ENCODE measurements around the gene NOC2L.

Gene NOC2L

DNA sequence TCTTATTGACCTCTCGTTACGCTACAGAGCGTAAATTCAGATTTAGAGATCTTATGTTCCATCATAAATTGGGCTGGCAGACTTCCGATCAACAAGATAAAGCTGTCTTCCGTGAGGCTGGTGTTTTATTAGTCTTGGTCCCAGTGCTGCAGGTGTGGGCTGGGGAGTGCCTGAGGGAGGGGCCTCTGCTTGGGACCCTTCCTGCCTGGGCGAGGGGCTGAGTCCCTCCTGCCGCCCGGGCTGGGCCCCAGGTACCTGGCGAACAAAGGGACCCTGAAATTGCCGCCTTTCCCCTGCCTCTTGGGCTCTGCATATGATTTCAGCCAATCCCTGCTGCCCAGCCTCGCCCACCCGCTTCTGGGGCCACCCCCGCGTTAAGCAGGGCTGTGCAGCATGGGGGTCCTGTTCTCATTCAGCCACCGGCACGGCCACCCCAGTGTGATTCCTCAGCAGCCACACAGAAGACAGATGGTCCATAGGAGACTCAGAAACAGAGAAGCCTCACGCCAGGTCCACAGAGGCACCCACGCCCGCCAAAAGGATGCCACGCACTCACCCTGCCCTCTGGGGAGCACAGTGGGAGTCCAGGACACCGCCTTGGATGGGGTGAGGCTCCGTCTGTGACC lies 41.5 kb downstream of the NOC2L start:
- H3K27ac ChIP-seq (ENCODE audit: low read length) = no peak overlapping the region
- no peaks in the 10 kb centered on the region for H3K9me3 ChIP-seq (ENCODE audit: control insufficient read depth in 2 of 2, low read length in 2 of 2)
- peaks cover 34% of the 10 kb centered on the region for H3K4me1 ChIP-seq (ENCODE audit: control insufficient read depth, insufficient read depth, low read length)
- H3K4me3 ChIP-seq (ENCODE audit: low read length in 2 of 2) = no peak overlapping the region
- H3K36me3 ChIP-seq (ENCODE audit: control insufficient read depth in 2 of 2, insufficient read depth in 2 of 2, low read length in 2 of 2) = no peaks in the 10 kb centered on the region
- H3K9ac ChIP-seq (ENCODE audit: low read length in 2 of 2) = no peak overlapping the region
- peaks cover 29 to 45% of the 10 kb centered on the region in 2 donors for H3K27me3 ChIP-seq (ENCODE audit: control insufficient read depth in 1 of 2, insufficient read depth in 2 of 2, low read length in 2 of 2)

DNA sequence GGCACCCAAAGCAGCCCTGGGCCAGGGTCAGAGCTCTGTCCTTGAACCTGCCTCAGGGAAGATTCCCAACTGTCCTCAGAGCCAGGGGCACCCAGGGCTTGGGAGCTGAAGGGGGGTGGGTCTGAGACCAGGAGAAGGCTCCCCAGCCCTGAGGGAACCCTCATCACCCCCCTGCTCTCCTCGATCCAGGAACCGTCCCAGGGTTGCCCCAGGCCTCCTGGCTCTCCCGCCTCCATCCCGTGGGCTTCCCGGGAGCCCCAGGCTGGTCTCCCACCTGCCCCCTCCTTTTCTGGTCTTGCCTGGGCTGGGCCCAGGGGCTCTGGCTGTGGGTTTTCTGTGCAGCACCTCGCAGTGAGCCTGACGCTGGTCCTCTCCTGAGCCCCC lies 42.0 kb downstream of the NOC2L start:
- Histone ChIP-seq H3K27ac (ENCODE audit: low read length) (no peak overlapping the region), H3K36me3 (ENCODE audit: control insufficient read depth in 2 of 2, insufficient read depth in 2 of 2, low read length in 2 of 2) (no peaks in the 10 kb centered on the region), H3K27me3 (ENCODE audit: control insufficient read depth in 1 of 2, insufficient read depth in 2 of 2, low read length in 2 of 2) (peaks cover 30 to 41% of the 10 kb centered on the region in 2 donors), H3K4me3 (ENCODE audit: low read length in 2 of 2) (no peak overlapping the region), H3K9me3 (ENCODE audit: control insufficient read depth in 2 of 2, low read length in 2 of 2) (no peaks in the 10 kb centered on the region), H3K9ac (ENCODE audit: low read length in 2 of 2) (no peak overlapping the region), H3K4me1 (ENCODE audit: control insufficient read depth, insufficient read depth, low read length) (peaks cover 30% of the 10 kb centered on the region)

GRCh38 chr1:916173-917075 lies 42.6 kb downstream of the NOC2L start:
- Histone ChIP-seq H3K9ac (ENCODE audit: low read length in 2 of 2) (no peak overlapping the region), H3K4me1 (ENCODE audit: control insufficient read depth, insufficient read depth, low read length) (peaks cover 32% of the 10 kb centered on the region), H3K4me3 (ENCODE audit: low read length in 2 of 2) (no peak overlapping the region), H3K36me3 (ENCODE audit: control insufficient read depth in 2 of 2, insufficient read depth in 2 of 2, low read length in 2 of 2) (no peaks in the 10 kb centered on the region), H3K27me3 (ENCODE audit: control insufficient read depth in 1 of 2, insufficient read depth in 2 of 2, low read length in 2 of 2) (peaks cover 30 to 38% of the 10 kb centered on the region in 2 donors), H3K9me3 (ENCODE audit: control insufficient read depth in 2 of 2, low read length in 2 of 2) (no peaks in the 10 kb centered on the region), H3K27ac (ENCODE audit: low read length) (no peak overlapping the region)

GRCh38 chr1:915295-916172 lies 43.5 kb downstream of the NOC2L start:
- Histone ChIP-seq H3K36me3 (ENCODE audit: control insufficient read depth in 2 of 2, insufficient read depth in 2 of 2, low read length in 2 of 2) (no peaks in the 10 kb centered on the region), H3K9ac (ENCODE audit: low read length in 2 of 2) (no peak overlapping the region), H3K4me1 (ENCODE audit: control insufficient read depth, insufficient read depth, low read length) (peaks cover 31% of the 10 kb centered on the region), H3K9me3 (ENCODE audit: control insufficient read depth in 2 of 2, low read length in 2 of 2) (no peaks in the 10 kb centered on the region), H3K27me3 (ENCODE audit: control insufficient read depth in 1 of 2, insufficient read depth in 2 of 2, low read length in 2 of 2) (peaks cover 35% of the 10 kb centered on the region in 2 donors), H3K27ac (ENCODE audit: low read length) (no peak overlapping the region), H3K4me3 (ENCODE audit: low read length in 2 of 2) (no peak overlapping the region)

- no peaks in the 10 kb centered on the region for H3K9me3 ChIP-seq (ENCODE audit: control insufficient read depth in 2 of 2, low read length in 2 of 2)
- H3K36me3 ChIP-seq (ENCODE audit: control insufficient read depth in 2 of 2, insufficient read depth in 2 of 2, low read length in 2 of 2) = no peaks in the 10 kb centered on the region
- no peak overlapping the region for H3K9ac ChIP-seq (ENCODE audit: low read length in 2 of 2)
- peaks cover 29% of the 10 kb centered on the region for H3K4me1 ChIP-seq (ENCODE audit: control insufficient read depth, insufficient read depth, low read length)
- no peak overlapping the region for H3K27ac ChIP-seq (ENCODE audit: low read length)
- H3K4me3 ChIP-seq (ENCODE audit: low read length in 2 of 2) = no peak overlapping the region
- H3K27me3 ChIP-seq (ENCODE audit: control insufficient read depth in 1 of 2, insufficient read depth in 2 of 2, low read length in 2 of 2) = peaks cover 28 to 36% of the 10 kb centered on the region in 2 donors
These were observed 44.2 kb downstream of the NOC2L start for GRCh38 chr1:914891-915280.

DNA sequence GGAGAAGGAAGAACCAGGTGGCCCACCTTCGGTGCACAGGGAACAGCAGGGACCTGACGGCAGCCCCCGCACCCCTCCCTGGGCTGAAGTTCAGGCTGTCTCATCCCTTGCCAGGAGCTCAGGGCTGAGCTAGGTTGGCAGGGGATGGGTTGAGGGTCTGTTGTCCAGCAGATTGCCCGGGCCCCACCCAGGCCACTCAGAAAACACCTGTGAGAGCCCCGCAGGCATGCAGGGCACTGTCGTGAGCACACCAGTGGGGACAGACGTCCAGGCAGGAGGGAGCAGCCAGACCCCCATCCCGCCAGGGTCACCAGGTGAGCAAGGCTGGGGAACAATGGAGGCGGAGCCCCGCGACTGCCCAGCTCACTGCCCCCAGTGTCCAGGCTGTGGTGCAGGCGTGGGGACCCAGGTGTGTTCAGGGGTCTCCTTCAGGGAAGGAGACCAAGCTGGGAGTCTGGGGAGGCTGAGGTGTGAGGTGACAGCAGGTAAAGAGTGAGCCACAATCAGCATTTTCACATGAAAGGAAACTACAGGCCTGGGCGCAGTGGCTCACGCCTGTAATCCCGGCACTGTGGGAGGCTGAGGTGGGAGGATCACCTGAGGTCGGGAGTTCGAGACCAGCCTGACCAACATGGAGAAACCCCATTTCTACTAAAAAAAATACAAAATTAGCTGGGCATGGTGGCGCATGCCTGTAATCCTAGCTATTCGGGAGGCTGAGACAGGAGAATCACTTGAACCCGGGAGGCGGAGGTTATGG lies 44.7 kb downstream of the NOC2L start:
- Histone ChIP-seq H3K36me3 (ENCODE audit: control insufficient read depth in 2 of 2, insufficient read depth in 2 of 2, low read length in 2 of 2) (no peaks in the 10 kb centered on the region), H3K9ac (ENCODE audit: low read length in 2 of 2) (no peak overlapping the region), H3K27ac (ENCODE audit: low read length) (no peak overlapping the region), H3K9me3 (ENCODE audit: control insufficient read depth in 2 of 2, low read length in 2 of 2) (no peaks in the 10 kb centered on the region), H3K4me3 (ENCODE audit: low read length in 2 of 2) (no peak overlapping the region), H3K4me1 (ENCODE audit: control insufficient read depth, insufficient read depth, low read length) (peaks cover 28% of the 10 kb centered on the region), H3K27me3 (ENCODE audit: control insufficient read depth in 1 of 2, insufficient read depth in 2 of 2, low read length in 2 of 2) (peaks cover 23 to 36% of the 10 kb centered on the region in 2 donors)

- H3K4me1 ChIP-seq (ENCODE audit: control insufficient read depth, insufficient read depth, low read length) = peaks cover 28% of the 10 kb centered on the region
- H3K27ac ChIP-seq (ENCODE audit: low read length) = no peak overlapping the region
- H3K4me3 ChIP-seq (ENCODE audit: low read length in 2 of 2) = no peak overlapping the region
- H3K36me3 ChIP-seq (ENCODE audit: control insufficient read depth in 2 of 2, insufficient read depth in 2 of 2, low read length in 2 of 2) = no peaks in the 10 kb centered on the region
- no peaks in the 10 kb centered on the region for H3K9me3 ChIP-seq (ENCODE audit: control insufficient read depth in 2 of 2, low read length in 2 of 2)
- H3K9ac ChIP-seq (ENCODE audit: low read length in 2 of 2) = no peak overlapping the region
- peaks cover 21 to 32% of the 10 kb centered on the region in 2 donors for H3K27me3 ChIP-seq (ENCODE audit: control insufficient read depth in 1 of 2, insufficient read depth in 2 of 2, low read length in 2 of 2)
These were observed 45.4 kb downstream of the NOC2L start for GRCh38 chr1:913491-914130.

DNA sequence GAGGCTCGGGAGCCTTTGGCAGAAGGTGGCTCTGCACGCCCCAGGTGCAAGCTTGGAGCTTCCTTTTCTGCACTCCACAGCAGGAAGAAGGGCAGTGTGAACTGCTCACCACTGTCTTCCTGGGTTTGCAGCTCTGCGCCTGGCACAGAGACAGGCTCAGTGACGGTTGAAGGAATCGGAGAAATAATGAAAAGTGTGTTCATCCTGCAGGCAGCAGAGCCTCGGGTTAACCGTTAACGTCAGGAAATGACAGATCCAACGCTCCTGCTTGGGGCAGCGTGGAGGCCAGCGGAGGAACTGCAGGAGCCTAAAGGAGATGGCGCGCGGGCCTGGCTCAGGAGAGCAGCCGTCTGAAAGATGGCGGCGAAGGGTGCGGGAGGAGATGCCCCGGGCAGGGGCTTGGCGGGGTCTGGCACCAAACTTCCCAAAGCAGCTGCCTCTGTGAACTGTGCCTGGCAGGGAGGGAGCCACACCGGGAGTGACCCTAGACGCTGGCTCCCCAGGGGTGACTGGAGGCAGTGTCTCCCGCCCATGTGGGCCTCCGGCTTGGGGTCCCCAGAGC lies 46.2 kb downstream of the NOC2L start:
- no peaks in the 10 kb centered on the region for H3K36me3 ChIP-seq (ENCODE audit: control insufficient read depth in 2 of 2, insufficient read depth in 2 of 2, low read length in 2 of 2)
- no peak overlapping the region for H3K4me3 ChIP-seq (ENCODE audit: low read length in 2 of 2)
- H3K9me3 ChIP-seq (ENCODE audit: control insufficient read depth in 2 of 2, low read length in 2 of 2) = no peaks in the 10 kb centered on the region
- no peak overlapping the region for H3K9ac ChIP-seq (ENCODE audit: low read length in 2 of 2)
- H3K4me1 ChIP-seq (ENCODE audit: control insufficient read depth, insufficient read depth, low read length) = peaks cover 27% of the 10 kb centered on the region
- H3K27me3 ChIP-seq (ENCODE audit: control insufficient read depth in 1 of 2, insufficient read depth in 2 of 2, low read length in 2 of 2) = peaks cover 17 to 29% of the 10 kb centered on the region in 2 donors
- H3K27ac ChIP-seq (ENCODE audit: low read length) = no peak overlapping the region

GRCh38 chr1:911875-912739 lies 46.9 kb downstream of the NOC2L start:
- Histone ChIP-seq H3K36me3 (ENCODE audit: control insufficient read depth in 2 of 2, insufficient read depth in 2 of 2, low read length in 2 of 2) (no peaks in the 10 kb centered on the region), H3K9me3 (ENCODE audit: control insufficient read depth in 2 of 2, low read length in 2 of 2) (no peaks in the 10 kb centered on the region), H3K9ac (ENCODE audit: low read length in 2 of 2) (no peak overlapping the region), H3K4me3 (ENCODE audit: low read length in 2 of 2) (no peak overlapping the region), H3K27me3 (ENCODE audit: control insufficient read depth in 1 of 2, insufficient read depth in 2 of 2, low read length in 2 of 2) (peaks cover 17 to 22% of the 10 kb centered on the region in 2 donors), H3K4me1 (ENCODE audit: control insufficient read depth, insufficient read depth, low read length) (peaks cover 27% of the 10 kb centered on the region), H3K27ac (ENCODE audit: low read length) (no peak overlapping the region)
